Gastroesophageal sphincter (tissue), 4 donors: Measurements from ENCODE around the gene TRIM65. TPM values are rescaled to one million over a fixed set of nuclear protein-coding genes. Genes with fewer than 3 reads are reported as not detected.

ENCODE experiments used
- ATAC-seq: fragments of 150-250 bp; one replicate; pipeline ENCODE4 v1.9.1; 2016; ENCODE audit warnings: mild to moderate bottlenecking, moderate library complexity
- H3K27ac ChIP-seq, 4 donors: fragments of 200-600 bp; sonication (generic) in 3 of 4; 1 replicate in 3 of 4; 2 replicates in 1 of 4; pipeline ENCODE4 v1.5.1; 2016 to 2019
- H3K27me3 ChIP-seq: fragments of 200-600 bp; sonication (generic); one replicate; pipeline ENCODE4 v1.5.1; 2019
- H3K36me3 ChIP-seq, 2 donors: fragments of 200-600 bp; sonication (generic); one replicate each; pipeline ENCODE4 v1.5.1; 2019; ENCODE audit warnings: control low read depth in 1 of 2
- H3K4me1 ChIP-seq, 3 donors: fragments of 200-600 bp; sonication (generic); 1 replicate in 2 of 3; 2 replicates in 1 of 3; pipeline ENCODE4 v1.5.1; 2016 to 2019; ENCODE audit warnings: control low read depth in 2 of 3
- H3K4me3 ChIP-seq, 2 donors: fragments of 200-600 bp; sonication (generic); one replicate each; pipeline ENCODE4 v1.5.1; 2019; ENCODE audit warnings: mild to moderate bottlenecking in 1 of 2, moderate library complexity in 1 of 2
- H3K9me3 ChIP-seq, 3 donors: fragments of 200-600 bp; sonication (generic); one replicate each; pipeline ENCODE4 v1.5.1; 2017 to 2019; ENCODE audit warnings: control low read depth in 2 of 3
- CTCF ChIP-seq, 4 experiments: fragments of 200-600 bp in 2 of 4; fragments of 450-650 bp in 2 of 4; sonication (generic) in 1 of 4; IDR thresholded peaks; one replicate each; pipeline ENCODE4 v1.5.1; 2017 to 2019; ENCODE audit warnings: antibody characterized with exemption in 4 of 4, mild to moderate bottlenecking in 2 of 4, moderate library complexity in 2 of 4
- EP300 ChIP-seq: sonication (generic); formaldehyde crosslinking; IDR thresholded peaks from one replicate; pipeline ENCODE4 v1.6.1; 2017; ENCODE audit warnings: antibody characterized with exemption, mild to moderate bottlenecking
- POLR2A ChIP-seq, 2 donors: fragments of 450-650 bp; IDR thresholded peaks; one replicate each; pipeline ENCODE4 v1.6.1; 2017; ENCODE audit warnings: antibody characterized with exemption in 2 of 2, mild to moderate bottlenecking in 2 of 2, moderate library complexity in 1 of 2
- POLR2AphosphoS5 ChIP-seq: sonication (generic); formaldehyde crosslinking; IDR thresholded peaks from one replicate; pipeline ENCODE4 v1.6.1; 2017; ENCODE audit warnings: antibody characterized with exemption
- WGBS, 2 donors: methylation state at CpG; one replicate each; pipeline ENCODE4 v1.1.5; 2018; ENCODE audit warnings: low coverage in 1 of 2; 5-methylcytosine and 5-hydroxymethylcytosine counted together
- total RNA-seq, 4 donors: library from RNA; depleted of rRNA; stranded (reverse); fragments of >200 nt; gene quantifications; one replicate each; pipeline ENCODE4 v1.1.0, GENCODE V29; 2016

Gene TRIM65
- total RNA-seq, 4 donors from 2014 or later = 18.7 to 34.4 (median 31.2) TPM

DNA sequence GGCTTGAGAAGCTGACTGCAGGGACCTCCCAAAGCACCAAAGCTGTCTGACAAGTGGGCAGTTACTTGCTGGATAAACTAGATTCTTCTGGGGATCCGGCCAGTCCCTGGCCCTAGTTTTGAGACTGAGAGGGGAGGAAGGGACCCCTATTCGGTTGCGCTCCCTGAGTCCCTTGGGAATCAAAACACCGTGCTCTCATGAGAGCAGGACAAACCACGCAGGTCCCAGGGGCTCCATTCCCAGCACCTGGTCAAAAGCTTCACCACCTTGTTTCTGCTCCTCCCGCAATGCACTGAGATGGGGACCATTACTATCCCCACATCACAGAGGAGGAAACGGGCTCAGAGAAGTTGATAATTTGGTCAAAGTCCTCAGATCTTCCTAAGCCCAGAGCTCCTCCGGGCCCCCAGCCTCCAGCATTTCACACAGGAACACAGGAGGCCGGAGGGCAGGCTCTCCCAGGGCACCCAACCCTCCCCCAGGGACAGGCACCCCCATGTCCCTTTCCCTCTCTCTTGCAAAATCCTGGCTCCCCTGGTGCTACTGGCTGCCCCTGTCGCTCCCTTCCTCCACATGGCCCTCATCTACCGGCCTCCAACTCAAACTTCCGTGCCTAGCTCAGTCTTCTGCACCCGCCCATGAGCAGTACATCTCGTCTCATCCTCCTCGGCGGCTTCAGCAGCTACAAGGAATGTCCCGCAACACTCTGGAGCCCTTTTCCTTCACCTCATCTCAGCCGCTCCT lies 3.3 kb downstream of the TRIM65 start:
- 74% methylated on average over 7 to 10 of the region's 18 CpGs for WGBS, 2 donors
- H3K27ac ChIP-seq = peak overlapping the region in 3 of 4 donors; percentile 94 to 96 (median 96)
- no peak overlapping the region for H3K4me3 ChIP-seq
- H3K4me1 ChIP-seq = peaks cover 0 to 61% (median 23%) of the 10 kb centered on the region in 3 donors
- no peaks in the 10 kb centered on the region for H3K27me3 ChIP-seq
- ATAC-seq = no peak
- H3K9me3 ChIP-seq = no peaks in the 10 kb centered on the region
- peaks cover 0 to 54% of the 10 kb centered on the region in 2 donors for H3K36me3 ChIP-seq
- no peak for TF ChIP-seq POLR2A (IDR thresholded peaks at IDR 0.05)
- TF ChIP-seq POLR2AphosphoS5 = no peak
- TF ChIP-seq EP300 = no peak
- TF ChIP-seq CTCF (IDR thresholded peaks at IDR 0.05) = no peak

DNA sequence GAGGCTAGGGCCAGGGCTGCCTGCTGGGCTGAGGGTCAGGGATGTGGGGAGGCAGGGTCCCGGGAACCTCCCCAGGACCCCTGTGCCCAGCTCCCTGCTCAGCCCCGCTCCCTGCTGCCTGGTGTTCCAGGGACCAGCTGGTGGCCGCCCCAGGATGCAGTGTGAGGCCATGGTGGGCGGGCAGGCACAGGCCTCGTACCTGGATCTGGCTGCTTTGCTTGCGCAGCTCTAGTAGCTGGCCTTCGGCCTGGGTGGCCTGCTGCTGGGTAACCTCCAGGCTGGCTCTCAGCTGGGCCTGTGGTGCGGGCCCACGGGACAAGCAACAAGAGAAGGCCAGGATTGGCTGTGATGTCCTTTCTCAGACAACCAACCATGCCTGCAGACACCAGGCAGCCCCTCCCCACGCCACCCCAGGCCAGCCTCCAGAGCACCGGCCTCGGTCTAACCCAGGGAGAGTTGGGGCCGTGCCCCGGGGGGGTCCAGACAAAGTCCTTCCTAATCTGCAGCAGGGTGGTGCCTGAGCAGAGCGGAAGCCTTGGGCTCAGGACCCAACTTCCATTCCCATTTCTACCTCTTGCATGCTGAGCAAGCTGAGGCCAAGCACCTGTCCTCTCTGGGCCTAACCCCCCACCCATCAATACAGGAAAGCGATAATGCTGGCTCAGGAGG lies 4.1 kb downstream of the TRIM65 start:
- Histone ChIP-seq H3K4me1 (peaks cover 0 to 56% (median 23%) of the 10 kb centered on the region in 3 donors), H3K4me3 (no peak overlapping the region), H3K9me3 (no peaks in the 10 kb centered on the region), H3K27ac (peak overlapping the region in 2 of 4 donors; percentile 94 to 96), H3K27me3 (no peaks in the 10 kb centered on the region), H3K36me3 (peaks cover 0 to 54% of the 10 kb centered on the region in 2 donors)
- TF ChIP-seq POLR2AphosphoS5 = no peak
- TF ChIP-seq POLR2A (IDR thresholded peaks at IDR 0.05) = no peak
- no peak for TF ChIP-seq EP300
- no peak for TF ChIP-seq CTCF (IDR thresholded peaks at IDR 0.05)
- WGBS, 2 donors = no CpG with 5 or more reads among the region's 16 CpGs
- no peak for ATAC-seq

DNA sequence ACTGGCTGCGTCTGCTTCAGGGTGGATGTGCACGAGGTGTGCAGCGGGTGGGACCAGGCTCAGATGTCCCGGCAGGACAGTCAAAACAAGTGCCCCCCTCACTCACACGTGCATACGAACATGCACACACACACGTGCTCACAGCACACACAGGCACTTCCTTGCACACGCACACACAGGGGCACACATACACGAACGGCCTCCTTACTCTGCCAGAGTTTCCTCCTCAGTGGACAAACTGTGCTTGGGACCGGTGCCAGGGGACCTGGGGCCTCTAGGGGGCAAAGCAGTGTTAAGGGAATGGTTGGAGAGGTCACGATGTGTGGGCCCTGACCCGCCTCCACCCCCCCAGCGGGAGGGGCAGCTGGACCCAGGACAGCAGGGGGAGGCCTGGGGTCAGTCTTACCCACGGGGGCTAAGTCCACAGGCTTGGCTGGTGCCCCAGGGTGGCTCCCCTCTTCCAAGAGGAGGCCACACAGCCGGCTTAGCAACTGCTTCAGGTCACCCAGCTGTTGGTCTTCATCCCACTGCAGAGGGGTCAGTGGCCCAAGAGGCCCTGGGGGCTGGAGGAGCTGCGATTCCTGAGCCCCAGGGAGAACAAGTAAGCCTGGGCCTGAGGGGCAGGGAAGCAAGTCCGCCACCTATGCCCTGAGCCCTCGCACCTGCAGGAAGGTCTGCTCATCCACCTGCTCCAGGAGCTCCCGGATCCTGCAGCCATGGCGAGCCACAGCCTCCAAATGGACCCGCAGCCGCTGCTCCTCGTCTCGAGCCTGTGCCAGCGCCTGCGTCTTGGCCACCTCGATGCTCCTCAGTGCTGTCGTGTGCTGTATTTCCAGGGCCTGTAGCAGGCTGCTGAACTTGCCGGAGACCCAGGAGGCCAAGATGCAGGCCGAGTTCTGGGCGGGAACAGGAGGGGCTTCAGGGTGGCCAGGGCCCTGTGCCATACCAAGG lies 4.9 kb downstream of the TRIM65 start:
- H3K4me1 ChIP-seq = peaks cover 0 to 48% (median 18%) of the 10 kb centered on the region in 3 donors
- peaks cover 0 to 55% of the 10 kb centered on the region in 2 donors for H3K36me3 ChIP-seq
- H3K27ac ChIP-seq = peak overlapping the region in 1 of 4 donors; percentile 96
- WGBS, 2 donors = 80% methylated on average over 2 of the region's 32 CpGs; no CpG with 5 or more reads in 1 of the 2 donors
- TF ChIP-seq CTCF (IDR thresholded peaks at IDR 0.05) = no peak
- H3K27me3 ChIP-seq = no peaks in the 10 kb centered on the region
- ATAC-seq = no peak
- H3K9me3 ChIP-seq = no peaks in the 10 kb centered on the region
- no peak overlapping the region for H3K4me3 ChIP-seq

- 93% methylated on average over 11 of the region's 31 CpGs; no CpG with 5 or more reads in 1 of the 2 donors for WGBS, 2 donors
- Histone ChIP-seq H3K27ac (no peak overlapping the region), H3K36me3 (peaks cover 0 to 55% of the 10 kb centered on the region in 2 donors), H3K4me3 (no peak overlapping the region), H3K9me3 (no peaks in the 10 kb centered on the region), H3K4me1 (peaks cover 0 to 48% (median 18%) of the 10 kb centered on the region in 3 donors), H3K27me3 (no peaks in the 10 kb centered on the region)
- no peak for TF ChIP-seq POLR2A (IDR thresholded peaks at IDR 0.05)
- TF ChIP-seq EP300 = no peak
- TF ChIP-seq CTCF (IDR thresholded peaks at IDR 0.05) = no peak
- TF ChIP-seq POLR2AphosphoS5 = no peak
- ATAC-seq = no peak
Observed at GRCh38 chr17:75891022-75891604, 5.6 kb downstream of the TRIM65 start.
